Dedifferentiated amniotic fluid mesenchymal stem cell (primary cell): ENCODE measurements around the gene MIOX.
A peak's percentile ranks its signal among the peaks of the same experiment; 100 is the strongest.

Experiments
- DNase-seq: peaks from one replicate; pipeline ENCODE4 v3.0.0-alpha.2; 2016; ENCODE audit errors: extremely low spot score

Gene MIOX

GRCh38 chr22:50486561-50487289, at the start of gene MIOX:
Gene MIOX (plus strand): TSS chr22:50486859. CDS start chr22:50486898, 39 bp downstream.
- DNase-seq, result no peak

- no peak for DNase-seq
These were observed 49.0 kb upstream of the MIOX start for GRCh38 chr22:50437511-50438304.

- DNase-seq, result no peak
These were observed 48.1 kb upstream of the MIOX start for GRCh38 chr22:50438305-50439275.

- DNase-seq, result no peak
These were observed 47.3 kb upstream of the MIOX start for GRCh38 chr22:50439314-50439870.

GRCh38 chr22:50439871-50440331, 46.8 kb upstream of the MIOX start:
- no peak for DNase-seq

- no peak for DNase-seq
These were observed 46.0 kb upstream of the MIOX start for GRCh38 chr22:50440544-50441249.

- DNase-seq, result no peak
These were observed 45.1 kb upstream of the MIOX start for GRCh38 chr22:50441428-50441993.

- no peak for DNase-seq
These were observed 43.5 kb upstream of the MIOX start for GRCh38 chr22:50443197-50443596.

GRCh38 chr22:50443801-50444625, 42.6 kb upstream of the MIOX start:
- DNase-seq, result no peak

GRCh38 chr22:50444663-50445062, 42.0 kb upstream of the MIOX start:
- peak; percentile 24 for DNase-seq

- no peak for DNase-seq
These were observed 41.4 kb upstream of the MIOX start for GRCh38 chr22:50445071-50445879.

GRCh38 chr22:50445880-50446707, 40.6 kb upstream of the MIOX start:
- no peak for DNase-seq

- DNase-seq, result no peak
These were observed 39.7 kb upstream of the MIOX start for GRCh38 chr22:50446708-50447575.

- DNase-seq, result no peak
These were observed 38.8 kb upstream of the MIOX start for GRCh38 chr22:50447576-50448551.

- DNase-seq, result no peak
These were observed 34.0 kb upstream of the MIOX start for GRCh38 chr22:50452649-50453048.
